H9 (cell line): Measurements from ENCODE around the gene C19orf85. TPM values are rescaled to one million over a fixed set of nuclear protein-coding genes. Genes with fewer than 3 reads are reported as not detected.
"Not testable (repeated sequence)": the region's sequence is repeated elsewhere in the genome, so short reads cannot be mapped to it uniquely, and the experiment has no call there.

Experiments
- DNase-seq: peaks from one replicate; pipeline ENCODE4 v3.0.0-alpha.2; 2017
- H2AFZ ChIP-seq: one replicate; pipeline ENCODE4 v1.6.1; 2013; ENCODE audit warnings: mild to moderate bottlenecking, low read length, control low read depth, moderate library complexity
- H2AK5ac ChIP-seq: 2 replicates; pipeline ENCODE4 v1.6.1; 2013; ENCODE audit warnings: low read length, control low read depth, mixed read lengths; ENCODE audit not compliant: insufficient read length
- H2BK120ac ChIP-seq: one replicate; pipeline ENCODE4 v1.6.1; 2013; ENCODE audit warnings: low read depth, mild to moderate bottlenecking, low read length, control low read depth, inconsistent platforms; ENCODE audit not compliant: poor library complexity, severe bottlenecking
- H2BK12ac ChIP-seq: 2 replicates; pipeline ENCODE4 v1.6.1; 2013; ENCODE audit warnings: low read length, control low read depth, mixed read lengths, low read depth; ENCODE audit not compliant: insufficient read length
- H2BK15ac ChIP-seq: 2 replicates; pipeline ENCODE4 v1.6.1; 2013; ENCODE audit warnings: low read depth, low read length, control low read depth
- H2BK20ac ChIP-seq: one replicate; pipeline ENCODE4 v1.6.1; 2013; ENCODE audit warnings: low read depth, mild to moderate bottlenecking, low read length, control low read depth, inconsistent platforms; ENCODE audit not compliant: poor library complexity, severe bottlenecking
- H2BK5ac ChIP-seq: 2 replicates; pipeline ENCODE4 v1.6.1; 2013; ENCODE audit warnings: low read length, control low read depth, mixed read lengths; ENCODE audit not compliant: insufficient read length
- H3K14ac ChIP-seq: 2 replicates; pipeline ENCODE4 v1.6.1; 2013; ENCODE audit warnings: low read length, control low read depth; ENCODE audit not compliant: insufficient read depth
- H3K18ac ChIP-seq: 2 replicates; pipeline ENCODE4 v1.6.1; 2013; ENCODE audit warnings: low read depth, mild to moderate bottlenecking, mixed read lengths, low read length, control low read depth; ENCODE audit not compliant: insufficient read length
- H3K23ac ChIP-seq: 2 replicates; pipeline ENCODE4 v1.6.1; 2013; ENCODE audit warnings: low read length, control low read depth, mixed read lengths, low read depth; ENCODE audit not compliant: insufficient read length
- H3K23me2 ChIP-seq: 2 replicates; pipeline ENCODE4 v1.6.1; 2013; ENCODE audit warnings: low read depth, mild to moderate bottlenecking, mixed read lengths, low read length, control low read depth; ENCODE audit not compliant: insufficient read length, poor library complexity, severe bottlenecking
- H3K27ac ChIP-seq: 2 replicates; pipeline ENCODE4 v1.5.1; 2013; ENCODE audit warnings: low read length, control low read depth, mixed read lengths, low read depth; ENCODE audit not compliant: insufficient read length
- H3K27me3 ChIP-seq: 2 replicates; pipeline ENCODE4 v1.6.1; 2013; ENCODE audit warnings: low read length, control low read depth, inconsistent platforms; ENCODE audit not compliant: insufficient read depth
- H3K4ac ChIP-seq: 2 replicates; pipeline ENCODE4 v1.6.1; 2013; ENCODE audit warnings: low read depth, mild to moderate bottlenecking, control low read depth, inconsistent platforms, low read length, moderate library complexity
- H3K4me1 ChIP-seq: 2 replicates; pipeline ENCODE4 v1.6.1; 2013; ENCODE audit warnings: low read length, control low read depth, inconsistent platforms; ENCODE audit not compliant: insufficient read depth
- H3K4me2 ChIP-seq: 2 replicates; pipeline ENCODE4 v1.6.1; 2013; ENCODE audit warnings: low read length, control low read depth, mixed read lengths; ENCODE audit not compliant: insufficient read length, insufficient read depth
- H3K56ac ChIP-seq: 2 replicates; pipeline ENCODE4 v1.6.1; 2013; ENCODE audit warnings: low read depth, mild to moderate bottlenecking, mixed read lengths, low read length, control low read depth; ENCODE audit not compliant: insufficient read length
- H3K79me1 ChIP-seq: 2 replicates; pipeline ENCODE4 v1.6.1; 2013; ENCODE audit warnings: low read depth, mild to moderate bottlenecking, moderate library complexity, low read length, control low read depth, inconsistent platforms; ENCODE audit not compliant: insufficient read depth, poor library complexity, severe bottlenecking
- H3K79me2 ChIP-seq: 2 replicates; pipeline ENCODE4 v1.6.1; 2013; ENCODE audit warnings: low read length, control low read depth, inconsistent platforms; ENCODE audit not compliant: insufficient read depth
- H3K9ac ChIP-seq: 2 replicates; pipeline ENCODE4 v1.6.1; 2013; ENCODE audit warnings: low read length, control low read depth, mixed read lengths; ENCODE audit not compliant: insufficient read length; ENCODE audit errors: extremely low read depth
- H3K9me3 ChIP-seq: one replicate; pipeline ENCODE4 v1.6.1; 2013; ENCODE audit warnings: low read depth, low read length, inconsistent platforms; ENCODE audit not compliant: control insufficient read depth
- H3T11ph ChIP-seq: one replicate; pipeline ENCODE4 v1.6.1; 2013; ENCODE audit warnings: mild to moderate bottlenecking, low read length, control low read depth, inconsistent platforms
- H4K20me1 ChIP-seq: one replicate; pipeline ENCODE4 v1.6.1; 2013; ENCODE audit not compliant: control insufficient read depth, insufficient read length, insufficient read depth
- H4K5ac ChIP-seq: 2 replicates; pipeline ENCODE4 v1.6.1; 2013; ENCODE audit warnings: low read depth, mild to moderate bottlenecking, mixed read lengths, low read length, control low read depth; ENCODE audit not compliant: insufficient read length
- H4K8ac ChIP-seq: replicated peaks from 2 replicates; pipeline ENCODE4 v1.6.1; 2013; ENCODE audit warnings: low read length, control low read depth, mixed read lengths, low read depth; ENCODE audit not compliant: insufficient read length
- H4K91ac ChIP-seq: 2 replicates; pipeline ENCODE4 v1.6.1; 2013; ENCODE audit warnings: low read depth, mild to moderate bottlenecking, moderate library complexity, mixed read lengths, low read length, control low read depth; ENCODE audit not compliant: insufficient read length
- H3K27ac Mint-ChIP-seq, 3 experiments: 2 replicates in 2 of 3; 3 replicates in 1 of 3; pipeline ENCODE4 v1.8.0; 2020 to 2021; ENCODE audit warnings: mixed read lengths in 3 of 3, mild to moderate bottlenecking in 1 of 3, moderate library complexity in 1 of 3
- H3K27me3 Mint-ChIP-seq: 2 replicates; pipeline ENCODE4 v1.8.0; 2021; ENCODE audit warnings: low read depth, mild to moderate bottlenecking, moderate library complexity, mixed read lengths
- H3K36me3 Mint-ChIP-seq, 3 experiments: 2 replicates in 2 of 3; 3 replicates in 1 of 3; pipeline ENCODE4 v1.8.0; 2020 to 2021; ENCODE audit warnings: low read depth in 3 of 3, mixed read lengths in 3 of 3; ENCODE audit not compliant: insufficient read depth in 1 of 3
- H3K4me1 Mint-ChIP-seq, 2 experiments: 2 replicates each; pipeline ENCODE4 v1.8.0; 2020; ENCODE audit warnings: mixed read lengths in 2 of 2
- H3K4me3 Mint-ChIP-seq, 2 experiments: 2 replicates in 1 of 2; 3 replicates in 1 of 2; pipeline ENCODE4 v1.8.0; 2020 to 2021; ENCODE audit warnings: mild to moderate bottlenecking in 2 of 2, mixed read lengths in 2 of 2, moderate library complexity in 1 of 2
- H3K9me3 Mint-ChIP-seq, 2 experiments: 2 replicates in 1 of 2; 3 replicates in 1 of 2; pipeline ENCODE4 v1.8.0; 2020; ENCODE audit warnings: mild to moderate bottlenecking in 2 of 2, mixed read lengths in 2 of 2, moderate library complexity in 1 of 2
- WGBS: extraction: QIAGEN DNeasy Blood & Tissue Kit; methylation state at CpG from one replicate; pipeline ENCODE4 v1.1.7; 2013; ENCODE audit warnings: missing lambda C conversion rate, low lambda C conversion rate, mixed read lengths; ENCODE audit not compliant: insufficient read length; ENCODE audit errors: extremely low coverage; 5-methylcytosine and 5-hydroxymethylcytosine counted together
- total RNA-seq: library from RNA; stranded (reverse); gene quantifications from 2 replicates; pipeline ENCODE4 v1.2.1, GENCODE V29; 2021
- TF ChIP-seq, protein P1 (sequence below): fragments of 200-600 bp; sonication (generic); conservative IDR thresholded peaks from 3 replicates; pipeline ENCODE4 v1.8.0; 2021; ENCODE audit warnings: antibody characterized with exemption, mild to moderate bottlenecking

The C19orf85 gene
- total RNA-seq, 1 experiment from 2014 or later = 1.2 TPM

DNA sequence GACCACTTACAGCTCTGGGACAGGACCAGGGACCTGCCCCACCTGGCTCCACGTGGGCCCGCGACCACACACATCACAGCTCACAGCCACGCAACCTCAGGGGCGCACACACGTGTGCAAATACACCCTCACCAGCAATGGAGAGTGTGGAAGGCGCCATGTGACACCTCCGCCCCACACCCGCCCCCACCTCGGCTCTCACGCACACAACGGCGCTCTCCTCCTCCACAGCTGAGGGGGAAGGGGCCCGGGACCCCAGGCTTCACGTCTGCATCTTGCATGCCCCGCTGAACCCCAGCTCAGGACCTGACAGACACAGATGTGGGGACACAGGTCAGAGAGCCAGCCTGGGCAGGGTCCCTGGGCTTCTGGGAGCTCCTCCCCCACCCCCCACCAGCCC is 15.1 kb downstream of the C19orf85 start:
- H3K4me3 Mint-ChIP-seq = no peak overlapping the region
- no peak overlapping the region for H3K27ac ChIP-seq

DNA sequence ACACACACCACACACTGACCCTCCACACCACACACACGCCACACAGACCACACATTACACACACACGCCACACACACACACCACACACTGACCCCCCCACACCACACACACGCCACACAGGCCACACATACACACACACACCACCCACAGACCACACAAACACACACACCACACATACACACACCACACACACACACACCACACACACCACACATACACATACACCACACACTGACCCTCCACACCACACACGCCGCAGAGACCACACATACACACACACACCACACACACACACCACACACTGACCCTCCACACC is 16.4 kb downstream of the C19orf85 start:
- not testable (repeated sequence) for H3K9me3 ChIP-seq, H3K4me1 ChIP-seq, DNase-seq, H2BK120ac ChIP-seq, H4K8ac ChIP-seq, H4K91ac ChIP-seq, H3K9me3 Mint-ChIP-seq, H2BK20ac ChIP-seq, H3K4ac ChIP-seq, H3K27ac Mint-ChIP-seq, H3K9ac ChIP-seq, H3K18ac ChIP-seq, H4K5ac ChIP-seq, H2AK5ac ChIP-seq, H3T11ph ChIP-seq, H2BK12ac ChIP-seq, H3K56ac ChIP-seq, H3K36me3 Mint-ChIP-seq, H3K79me1 ChIP-seq, H3K4me2 ChIP-seq, H3K23me2 ChIP-seq, H3K23ac ChIP-seq, H4K20me1 ChIP-seq, H2BK15ac ChIP-seq, H3K27ac ChIP-seq, H3K4me3 Mint-ChIP-seq, H2BK5ac ChIP-seq, H3K79me2 ChIP-seq, H2AFZ ChIP-seq, H3K14ac ChIP-seq
- Mint-ChIP-seq H3K27me3 (peaks cover 27% of the 10 kb centered on the region), H3K4me1 (peaks cover 4 to 16% of the 10 kb centered on the region in 2 experiments; a peak in 3 of 4 replicates)
- H3K27me3 ChIP-seq = peaks cover 61% of the 10 kb centered on the region
- no CpG with 5 or more reads among the region's 5 CpGs for WGBS

More for the DNA sequence above, 15.1 kb downstream of the C19orf85 start:
- TF ChIP-seq, protein P1, sequence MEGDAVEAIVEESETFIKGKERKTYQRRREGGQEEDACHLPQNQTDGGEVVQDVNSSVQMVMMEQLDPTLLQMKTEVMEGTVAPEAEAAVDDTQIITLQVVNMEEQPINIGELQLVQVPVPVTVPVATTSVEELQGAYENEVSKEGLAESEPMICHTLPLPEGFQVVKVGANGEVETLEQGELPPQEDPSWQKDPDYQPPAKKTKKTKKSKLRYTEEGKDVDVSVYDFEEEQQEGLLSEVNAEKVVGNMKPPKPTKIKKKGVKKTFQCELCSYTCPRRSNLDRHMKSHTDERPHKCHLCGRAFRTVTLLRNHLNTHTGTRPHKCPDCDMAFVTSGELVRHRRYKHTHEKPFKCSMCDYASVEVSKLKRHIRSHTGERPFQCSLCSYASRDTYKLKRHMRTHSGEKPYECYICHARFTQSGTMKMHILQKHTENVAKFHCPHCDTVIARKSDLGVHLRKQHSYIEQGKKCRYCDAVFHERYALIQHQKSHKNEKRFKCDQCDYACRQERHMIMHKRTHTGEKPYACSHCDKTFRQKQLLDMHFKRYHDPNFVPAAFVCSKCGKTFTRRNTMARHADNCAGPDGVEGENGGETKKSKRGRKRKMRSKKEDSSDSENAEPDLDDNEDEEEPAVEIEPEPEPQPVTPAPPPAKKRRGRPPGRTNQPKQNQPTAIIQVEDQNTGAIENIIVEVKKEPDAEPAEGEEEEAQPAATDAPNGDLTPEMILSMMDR = no peak
- H3K27me3 Mint-ChIP-seq = peaks cover 27% of the 10 kb centered on the region
- Histone ChIP-seq H3K23me2 (peaks cover 4% of the 10 kb centered on the region), H4K20me1 (no peaks in the 10 kb centered on the region), H2BK15ac (no peak overlapping the region), H2BK12ac (no peak overlapping the region), H3K23ac (no peak overlapping the region), H2BK5ac (no peak overlapping the region), H4K91ac (no peak overlapping the region), H3K4ac (no peak overlapping the region), H3K79me2 (no peaks in the 10 kb centered on the region), H3T11ph (no peak overlapping the region), H2AFZ (no peak overlapping the region), H3K9me3 (no peaks in the 10 kb centered on the region), H2AK5ac (no peak overlapping the region), H3K14ac (no peak overlapping the region), H3K4me1 (no peaks in the 10 kb centered on the region), H3K18ac (no peak overlapping the region), H4K5ac (no peak overlapping the region), H3K27me3 (peaks cover 48% of the 10 kb centered on the region; the same call in 1 of the 2 replicates), H3K56ac (no peak overlapping the region), H2BK120ac (no peak overlapping the region), H3K79me1 (no peaks in the 10 kb centered on the region), H3K9ac (no peak overlapping the region), H2BK20ac (no peak overlapping the region), H3K4me2 (no peak overlapping the region), H4K8ac (no peak overlapping the region)
- H3K4me1 Mint-ChIP-seq = peaks cover 2 to 13% of the 10 kb centered on the region in 2 experiments; a peak in 2 of 4 replicates
- no CpG with 5 or more reads among the region's 16 CpGs for WGBS
- no peak overlapping the region for H3K27ac Mint-ChIP-seq
- H3K36me3 Mint-ChIP-seq = peaks cover 0 to 5% (median 5%) of the 10 kb centered on the region in 3 experiments; a peak in 3 of 7 replicates
- no peak for DNase-seq
- no peaks in the 10 kb centered on the region; a peak in 2 of 5 replicates for H3K9me3 Mint-ChIP-seq
